Measurements from ENCODE around the gene PDCD11.
"Not testable (repeated sequence)": the region's sequence is repeated elsewhere in the genome, so short reads cannot be mapped to it uniquely, and the experiment has no call there.

The PDCD11 gene

GRCh38 chr10:103396067-103396788, at the start of gene PDCD11, which contains the start of gene ATP5MK:
Gene PDCD11 (plus strand): TSS chr10:103396626. CDS start chr10:103398427, 1,801 bp downstream.
Gene ATP5MK (minus strand): TSS chr10:103396475. CDS start chr10:103392457, 4,018 bp downstream.
- peak; percentile 98 for DNase-seq

- DNase-seq = no peak
Measured at GRCh38 chr10:103350175-103350516, 46.3 kb upstream of the PDCD11 start.

GRCh38 chr10:103350517-103351260, 45.7 kb upstream of the PDCD11 start, which contains the start of gene PCGF6:
Gene PCGF6 (minus strand): TSS chr10:103351140. CDS start chr10:103351066, 74 bp downstream.
- peak; percentile 87 for DNase-seq

GRCh38 chr10:103353281-103353680, 43.1 kb upstream of the PDCD11 start:
- no peak for DNase-seq

- DNase-seq = not testable (repeated sequence)
Measured at GRCh38 chr10:103354567-103354966, 41.9 kb upstream of the PDCD11 start.

GRCh38 chr10:103355906-103356599, 40.4 kb upstream of the PDCD11 start:
- no peak for DNase-seq

GRCh38 chr10:103359493-103359892, 36.9 kb upstream of the PDCD11 start:
- DNase-seq = not testable (repeated sequence)

GRCh38 chr10:103360791-103361190, 35.6 kb upstream of the PDCD11 start:
- not testable (repeated sequence) for DNase-seq

GRCh38 chr10:103367379-103367781, 29.0 kb upstream of the PDCD11 start:
- DNase-seq = peak; percentile 50

- DNase-seq = peak; percentile 97
Measured at GRCh38 chr10:103367782-103368518, 28.5 kb upstream of the PDCD11 start, which contains the start of gene TAF5. Gene TAF5 (plus strand): TSS chr10:103367976. CDS start chr10:103367990, 14 bp downstream.

- no peak for DNase-seq
Measured at GRCh38 chr10:103373544-103373943, 22.9 kb upstream of the PDCD11 start.

GRCh38 chr10:103374263-103374662, 22.2 kb upstream of the PDCD11 start:
- no peak for DNase-seq

- DNase-seq = no peak
Measured at GRCh38 chr10:103382769-103383168, 13.7 kb upstream of the PDCD11 start.

GRCh38 chr10:103394180-103394579, 2.2 kb upstream of the PDCD11 start:
- no peak for DNase-seq

- DNase-seq = no peak
Measured at GRCh38 chr10:103395754-103396066, 716 bp upstream of the PDCD11 start.

- DNase-seq = no peak
Measured at GRCh38 chr10:103396789-103397087, 312 bp downstream of the PDCD11 start.

- no peak for DNase-seq
Measured at GRCh38 chr10:103397191-103397825, 882 bp downstream of the PDCD11 start.

GRCh38 chr10:103413564-103413963, 17.1 kb downstream of the PDCD11 start:
- DNase-seq = no peak

- no peak for DNase-seq
Measured at GRCh38 chr10:103415581-103415980, 19.2 kb downstream of the PDCD11 start.

- peak; percentile 83 for DNase-seq
Measured at GRCh38 chr10:103416436-103417147, 20.2 kb downstream of the PDCD11 start.

GRCh38 chr10:103417148-103417469, 20.7 kb downstream of the PDCD11 start:
- DNase-seq = not testable (repeated sequence)

GRCh38 chr10:103417601-103418000, 21.2 kb downstream of the PDCD11 start:
- no peak for DNase-seq
